Measurements from ENCODE around the gene ARHGAP15.

The ARHGAP15 gene

GRCh38 chr2:143548032-143548431 is 418.8 kb downstream of the ARHGAP15 start:
- DNase-seq, result no peak

GRCh38 chr2:143550500-143550899 is 421.3 kb downstream of the ARHGAP15 start:
- no peak for DNase-seq

GRCh38 chr2:143551971-143552650 is 422.9 kb downstream of the ARHGAP15 start:
- no peak for DNase-seq

GRCh38 chr2:143553261-143553660 is 424.0 kb downstream of the ARHGAP15 start:
- no peak for DNase-seq

GRCh38 chr2:143558665-143559064 is 429.4 kb downstream of the ARHGAP15 start:
- peak; percentile 69 for DNase-seq

GRCh38 chr2:143559147-143559546 is 429.9 kb downstream of the ARHGAP15 start:
- no peak for DNase-seq

- DNase-seq, result no peak
These were observed 431.5 kb downstream of the ARHGAP15 start for GRCh38 chr2:143560724-143561123.

- DNase-seq, result no peak
These were observed 435.2 kb downstream of the ARHGAP15 start for GRCh38 chr2:143564419-143564818.

GRCh38 chr2:143571747-143572146 is 442.5 kb downstream of the ARHGAP15 start:
- DNase-seq, result no peak

GRCh38 chr2:143572421-143572820 is 443.2 kb downstream of the ARHGAP15 start:
- no peak for DNase-seq

- no peak for DNase-seq
These were observed 444.9 kb downstream of the ARHGAP15 start for GRCh38 chr2:143574069-143574468.

GRCh38 chr2:143575340-143575739 is 446.1 kb downstream of the ARHGAP15 start:
- DNase-seq, result no peak

GRCh38 chr2:143577489-143577888 is 448.3 kb downstream of the ARHGAP15 start:
- no peak for DNase-seq

- no peak for DNase-seq
These were observed 450.2 kb downstream of the ARHGAP15 start for GRCh38 chr2:143579456-143579855.

GRCh38 chr2:143581134-143581533 is 451.9 kb downstream of the ARHGAP15 start:
- no peak for DNase-seq

- DNase-seq, result no peak
These were observed 453.0 kb downstream of the ARHGAP15 start for GRCh38 chr2:143582046-143582747.

- no peak for DNase-seq
These were observed 455.7 kb downstream of the ARHGAP15 start for GRCh38 chr2:143584936-143585335.

GRCh38 chr2:143586119-143586518 is 456.9 kb downstream of the ARHGAP15 start:
- no peak for DNase-seq

GRCh38 chr2:143588746-143589145 is 459.5 kb downstream of the ARHGAP15 start:
- no peak for DNase-seq

GRCh38 chr2:143594161-143594560 is 464.9 kb downstream of the ARHGAP15 start:
- DNase-seq, result no peak

GRCh38 chr2:143594745-143595144 is 465.5 kb downstream of the ARHGAP15 start:
- no peak for DNase-seq

GRCh38 chr2:143600116-143600515 is 470.9 kb downstream of the ARHGAP15 start:
- DNase-seq, result peak; percentile 12

- no peak for DNase-seq
These were observed 472.6 kb downstream of the ARHGAP15 start for GRCh38 chr2:143601828-143602227.

GRCh38 chr2:143603035-143603655 is 473.9 kb downstream of the ARHGAP15 start:
- no peak for DNase-seq

All from NCI-H226 (cell line).